Measurements from ENCODE around the gene RAB1A.

DNA sequence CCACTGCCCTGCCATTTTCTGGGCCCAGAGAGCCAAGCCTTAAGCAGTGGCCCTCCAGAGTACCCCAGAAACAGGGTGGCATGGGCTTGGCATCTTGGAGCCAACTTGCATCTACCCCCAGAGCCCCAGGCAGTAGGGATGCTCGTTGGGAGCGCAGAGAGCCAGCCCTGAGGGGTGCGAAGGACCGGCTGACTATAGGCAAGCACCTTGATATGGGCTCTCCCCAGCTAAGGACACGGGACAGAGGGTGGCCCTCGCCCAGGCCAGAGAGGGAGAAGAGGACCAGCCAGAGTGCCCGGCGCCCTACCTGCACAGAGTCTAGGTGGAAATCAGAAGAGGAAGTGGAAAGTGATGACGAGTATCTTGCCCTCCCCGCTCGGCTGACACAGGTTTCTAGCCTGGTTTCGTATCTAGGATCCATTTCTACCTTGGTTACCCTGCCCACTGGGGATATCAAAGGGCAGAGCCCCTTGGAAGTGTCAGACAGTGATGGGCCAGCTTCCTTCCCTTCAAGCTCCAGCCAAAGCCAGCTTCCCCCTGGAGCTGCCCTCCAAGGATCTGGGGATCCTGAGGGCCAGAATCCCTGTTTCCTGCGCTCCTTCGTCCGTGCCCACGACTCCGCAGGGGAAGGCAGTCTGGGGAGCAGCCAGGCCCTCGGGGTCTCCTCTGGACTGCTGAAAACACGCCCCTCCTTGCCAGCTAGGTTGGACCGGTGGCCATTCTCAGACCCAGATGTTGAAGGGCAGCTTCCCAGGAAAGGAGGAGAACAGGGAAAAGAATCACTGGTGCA, 57.5 kb downstream of the RAB1A start:
- TF ChIP-seq, protein P1, sequence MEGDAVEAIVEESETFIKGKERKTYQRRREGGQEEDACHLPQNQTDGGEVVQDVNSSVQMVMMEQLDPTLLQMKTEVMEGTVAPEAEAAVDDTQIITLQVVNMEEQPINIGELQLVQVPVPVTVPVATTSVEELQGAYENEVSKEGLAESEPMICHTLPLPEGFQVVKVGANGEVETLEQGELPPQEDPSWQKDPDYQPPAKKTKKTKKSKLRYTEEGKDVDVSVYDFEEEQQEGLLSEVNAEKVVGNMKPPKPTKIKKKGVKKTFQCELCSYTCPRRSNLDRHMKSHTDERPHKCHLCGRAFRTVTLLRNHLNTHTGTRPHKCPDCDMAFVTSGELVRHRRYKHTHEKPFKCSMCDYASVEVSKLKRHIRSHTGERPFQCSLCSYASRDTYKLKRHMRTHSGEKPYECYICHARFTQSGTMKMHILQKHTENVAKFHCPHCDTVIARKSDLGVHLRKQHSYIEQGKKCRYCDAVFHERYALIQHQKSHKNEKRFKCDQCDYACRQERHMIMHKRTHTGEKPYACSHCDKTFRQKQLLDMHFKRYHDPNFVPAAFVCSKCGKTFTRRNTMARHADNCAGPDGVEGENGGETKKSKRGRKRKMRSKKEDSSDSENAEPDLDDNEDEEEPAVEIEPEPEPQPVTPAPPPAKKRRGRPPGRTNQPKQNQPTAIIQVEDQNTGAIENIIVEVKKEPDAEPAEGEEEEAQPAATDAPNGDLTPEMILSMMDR (IDR thresholded peaks at IDR 0.05), result no peak
- TF ChIP-seq POLR2A (IDR thresholded peaks at IDR 0.05), result no peak
- no peak for TF ChIP-seq EP300 (IDR thresholded peaks at IDR 0.05)
